Body of pancreas (tissue), 4 donors: ENCODE measurements around the gene PPME1. TPM values are rescaled to one million over a fixed set of nuclear protein-coding genes. Genes with fewer than 3 reads are reported as not detected.

Experiments
- ATAC-seq: fragments of 150-250 bp; one replicate; pipeline ENCODE4 v1.9.1; 2016
- DNase-seq, 4 donors: peaks; one replicate each; pipeline ENCODE4 v3.0.0-alpha.2; 2019
- H3K27ac ChIP-seq, 4 donors: fragments of 200-600 bp; sonication (generic); 1 replicate in 3 of 4; 2 replicates in 1 of 4; pipeline versions ENCODE4 v1.5.1 to v1.6.1; 2016 to 2019; ENCODE audit warnings: mild to moderate bottlenecking in 1 of 4, mixed read lengths in 1 of 4, moderate library complexity in 1 of 4
- H3K27me3 ChIP-seq, 2 donors: fragments of 200-600 bp; sonication (generic); one replicate each; pipeline ENCODE4 v1.6.0; 2016; ENCODE audit warnings: mild to moderate bottlenecking in 1 of 2
- H3K36me3 ChIP-seq, 2 donors: fragments of 200-600 bp; sonication (generic); replicated peaks in 1 of 2; 2 replicates each; pipeline ENCODE4 v1.5.1; 2016; ENCODE audit warnings: low read depth in 2 of 2; ENCODE audit not compliant: insufficient read depth in 1 of 2
- H3K4me1 ChIP-seq: fragments of 200-600 bp; sonication (generic); one replicate; pipeline ENCODE4 v1.6.0; 2016
- H3K4me3 ChIP-seq, 2 donors: fragments of 200-600 bp; sonication (generic); 1 replicate in 1 of 2; 2 replicates in 1 of 2; pipeline ENCODE4 v1.5.1; 2016 to 2019
- H3K9me3 ChIP-seq, 3 donors: fragments of 200-600 bp; sonication (generic); 1 replicate in 2 of 3; 2 replicates in 1 of 3; pipeline ENCODE4 v1.5.1; 2016
- CTCF ChIP-seq, 7 experiments: fragments of 450-650 bp in 4 of 7; fragments of 200-600 bp in 3 of 7; sonication (generic) in 3 of 7; IDR thresholded peaks; one replicate each; pipeline ENCODE4 v1.5.1; 2016 to 2019; ENCODE audit warnings: antibody characterized with exemption in 7 of 7
- POLR2A ChIP-seq, 3 donors: fragments of 450-650 bp; IDR thresholded peaks; one replicate each; pipeline ENCODE4 v1.6.1; 2016; ENCODE audit warnings: antibody characterized with exemption in 3 of 3, mild to moderate bottlenecking in 2 of 3
- WGBS, 2 donors: methylation state at CpG; one replicate each; pipeline ENCODE4 v1.1.5; 2017; 5-methylcytosine and 5-hydroxymethylcytosine counted together
- intact Hi-C: fragments of 100-400 bp; cut with DNase I; formaldehyde crosslinking; loops from one replicate; pipeline ENCODE4 v1.15.1; 2023
- total RNA-seq, 2 donors: library from RNA; depleted of rRNA; stranded (reverse); fragments of >200 nt; gene quantifications; one replicate each; pipeline ENCODE4 v1.1.0, GENCODE V29; 2016

Gene PPME1
- total RNA-seq, 2 donors from 2014 or later = 10.9 to 12.9 TPM

DNA sequence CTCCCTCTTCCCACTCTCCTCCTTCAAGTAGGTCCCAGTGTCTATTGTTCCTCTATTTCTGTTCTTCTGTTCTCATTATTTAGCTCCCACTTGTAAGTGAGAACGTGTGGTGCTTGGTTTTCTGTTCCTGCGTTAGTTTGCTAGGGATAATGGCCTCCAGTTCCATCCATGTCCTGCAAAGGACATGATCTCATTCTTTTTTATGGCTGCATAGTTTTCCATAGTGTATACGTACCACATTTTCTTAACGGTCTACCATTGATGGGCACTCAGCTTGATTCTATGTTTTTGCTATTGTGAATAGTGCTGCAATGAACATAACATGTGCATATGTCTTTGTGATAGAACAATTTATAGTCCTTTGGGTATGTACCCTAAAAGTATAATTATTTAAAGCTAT lies 26.5 kb upstream of the PPME1 start:
- Histone ChIP-seq H3K9me3 (no peaks in the 10 kb centered on the region), H3K4me3 (no peak overlapping the region), H3K27ac (no peak overlapping the region), H3K4me1 (no peaks in the 10 kb centered on the region), H3K27me3 (no peaks in the 10 kb centered on the region), H3K36me3 (no peaks in the 10 kb centered on the region)
- intact Hi-C loops = no loop called here
- DNase-seq = no peak
- TF ChIP-seq CTCF (IDR thresholded peaks at IDR 0.05) (no peak), POLR2A (IDR thresholded peaks at IDR 0.05) (no peak)
- WGBS, 2 donors = 94 to 96% methylated on average over 4 of the region's 4 CpGs
- no peak for ATAC-seq

GRCh38 chr11:74147199-74147929 lies 23.7 kb upstream of the PPME1 start:
- intact Hi-C loops = no loop called here
- H3K36me3 ChIP-seq = no peaks in the 10 kb centered on the region
- no peaks in the 10 kb centered on the region for H3K9me3 ChIP-seq
- 93 to 94% methylated on average over 5 of the region's 5 CpGs for WGBS, 2 donors
- H3K27me3 ChIP-seq = no peaks in the 10 kb centered on the region
- H3K27ac ChIP-seq = no peak overlapping the region
- ATAC-seq (no peak), DNase-seq (no peak)
- no peak for TF ChIP-seq CTCF (IDR thresholded peaks at IDR 0.05)
- TF ChIP-seq POLR2A (IDR thresholded peaks at IDR 0.05) = no peak
- H3K4me3 ChIP-seq = no peak overlapping the region
- no peaks in the 10 kb centered on the region for H3K4me1 ChIP-seq

DNA sequence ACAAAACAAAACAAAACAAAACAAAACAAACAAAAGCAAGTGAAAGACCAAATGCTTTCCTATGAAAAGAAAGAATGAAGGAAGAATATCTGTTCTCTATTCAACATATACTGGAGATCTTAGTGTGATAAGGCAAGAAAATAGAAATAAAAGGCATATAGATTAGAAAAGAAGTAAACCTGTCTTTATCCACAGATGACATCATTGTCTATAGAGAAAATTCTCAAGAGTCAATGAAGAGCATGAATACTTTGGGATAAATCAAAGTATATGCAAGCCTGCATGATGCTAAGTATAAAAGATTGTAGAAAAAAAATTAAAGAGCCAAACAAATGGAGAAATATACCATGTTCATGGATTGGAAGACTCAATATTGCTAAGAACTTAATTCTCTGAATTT lies 17.9 kb upstream of the PPME1 start:
- Histone ChIP-seq H3K4me1 (no peaks in the 10 kb centered on the region), H3K27ac (no peak overlapping the region), H3K27me3 (no peaks in the 10 kb centered on the region), H3K9me3 (no peaks in the 10 kb centered on the region), H3K36me3 (no peaks in the 10 kb centered on the region), H3K4me3 (no peak overlapping the region)
- no peak for TF ChIP-seq POLR2A (IDR thresholded peaks at IDR 0.05)
- no peak for TF ChIP-seq CTCF (IDR thresholded peaks at IDR 0.05)
- no peak for DNase-seq
- ATAC-seq = no peak
- intact Hi-C loops = no loop called here

- intact Hi-C loops = no loop called here
- TF ChIP-seq POLR2A (IDR thresholded peaks at IDR 0.05) (no peak), CTCF (IDR thresholded peaks at IDR 0.05) (no peak)
- no peaks in the 10 kb centered on the region for H3K27me3 ChIP-seq
- H3K27ac ChIP-seq = no peak overlapping the region
- WGBS, 2 donors = 93 to 96% methylated on average over 1 of the region's 1 CpG
- no peaks in the 10 kb centered on the region for H3K36me3 ChIP-seq
- no peak overlapping the region for H3K4me3 ChIP-seq
- no peak for ATAC-seq
- DNase-seq = peak in 1 of 4 donors; percentile 17
- no peaks in the 10 kb centered on the region for H3K9me3 ChIP-seq
- no peaks in the 10 kb centered on the region for H3K4me1 ChIP-seq
These were observed 16.3 kb upstream of the PPME1 start for GRCh38 chr11:74154620-74155281.

- TF ChIP-seq CTCF (IDR thresholded peaks at IDR 0.05) (no peak), POLR2A (IDR thresholded peaks at IDR 0.05) (no peak)
- Histone ChIP-seq H3K4me3 (no peak overlapping the region), H3K9me3 (no peaks in the 10 kb centered on the region), H3K27me3 (no peaks in the 10 kb centered on the region), H3K4me1 (no peaks in the 10 kb centered on the region), H3K27ac (no peak overlapping the region), H3K36me3 (no peaks in the 10 kb centered on the region)
- WGBS, 2 donors = 76 to 93% methylated on average over 1 of the region's 1 CpG
- ATAC-seq (no peak), DNase-seq (no peak)
- intact Hi-C loops = no loop called here
These were observed 13.9 kb upstream of the PPME1 start for GRCh38 chr11:74157169-74157568.
